HS-27A (cell line): Measurements from ENCODE around the gene ZNF526.
"Not testable (repeated sequence)": the region's sequence is repeated elsewhere in the genome, so short reads cannot be mapped to it uniquely, and the experiment has no call there.

Experiments used
- DNase-seq: peaks from one replicate; pipeline ENCODE4 v3.0.0-alpha.2; 2012; ENCODE audit warnings: low read depth, missing footprints

Gene ZNF526

GRCh38 chr19:42266928-42267603 is 47.0 kb downstream of the ZNF526 start:
- not testable (repeated sequence) for DNase-seq

GRCh38 chr19:42267644-42268141 is 47.6 kb downstream of the ZNF526 start:
- no peak for DNase-seq

- peak; percentile 100 for DNase-seq
Measured at GRCh38 chr19:42268142-42268703, 48.1 kb downstream of the ZNF526 start.

- DNase-seq, result peak; percentile 100
Measured at GRCh38 chr19:42268704-42269477, 48.8 kb downstream of the ZNF526 start, which contains the start of gene CIC. CIC (plus strand) TSS chr19:42269252; CDS start chr19:42271784, 2,532 bp downstream.

- no peak for DNase-seq
Measured at GRCh38 chr19:42269478-42270345, 49.6 kb downstream of the ZNF526 start.

GRCh38 chr19:42270346-42271044 is 50.4 kb downstream of the ZNF526 start:
- DNase-seq, result no peak

- DNase-seq, result no peak
Measured at GRCh38 chr19:42271045-42271419, 50.9 kb downstream of the ZNF526 start.

GRCh38 chr19:42271861-42272534 is 51.9 kb downstream of the ZNF526 start:
- DNase-seq, result no peak

DNA sequence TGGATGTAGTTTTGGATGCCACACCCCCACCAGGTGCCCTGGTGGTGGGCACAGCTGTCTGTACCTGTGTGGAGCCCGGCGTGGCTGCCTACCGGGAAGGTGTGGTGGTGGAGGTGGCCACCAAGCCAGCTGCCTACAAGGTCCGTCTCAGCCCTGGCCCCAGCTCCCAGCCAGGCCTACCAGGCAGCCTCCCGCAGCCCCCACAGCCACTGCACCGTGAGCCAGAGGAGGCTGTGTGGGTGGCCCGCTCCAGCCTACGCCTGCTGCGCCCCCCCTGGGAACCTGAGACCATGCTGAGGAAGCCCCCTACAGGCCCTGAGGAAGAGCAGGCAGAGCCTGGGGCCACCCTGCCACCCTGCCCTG is 52.4 kb downstream of the ZNF526 start:
- DNase-seq, result no peak

DNA sequence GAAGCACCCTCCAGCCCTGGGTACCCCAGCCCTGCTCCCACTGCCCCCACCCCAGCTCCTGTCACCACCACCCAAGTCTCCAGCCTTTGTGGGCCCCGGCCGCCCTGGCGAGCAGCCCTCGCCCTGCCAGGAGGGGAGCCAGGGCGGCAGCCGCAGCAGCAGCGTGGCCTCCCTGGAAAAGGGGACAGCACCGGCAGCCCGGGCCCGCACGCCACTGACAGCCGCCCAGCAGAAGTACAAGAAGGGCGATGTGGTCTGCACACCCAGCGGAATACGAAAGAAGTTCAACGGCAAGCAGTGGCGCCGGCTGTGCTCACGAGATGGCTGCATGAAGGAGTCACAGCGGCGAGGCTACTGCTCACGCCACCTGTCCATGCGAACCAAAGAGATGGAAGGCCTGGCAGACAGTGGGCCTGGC is 52.9 kb downstream of the ZNF526 start:
- DNase-seq, result no peak

GRCh38 chr19:42273407-42274064 is 53.4 kb downstream of the ZNF526 start:
- no peak for DNase-seq

GRCh38 chr19:42274065-42274682 is 54.1 kb downstream of the ZNF526 start:
- DNase-seq, result no peak

GRCh38 chr19:42275103-42275502 is 55.0 kb downstream of the ZNF526 start:
- DNase-seq, result no peak

DNA sequence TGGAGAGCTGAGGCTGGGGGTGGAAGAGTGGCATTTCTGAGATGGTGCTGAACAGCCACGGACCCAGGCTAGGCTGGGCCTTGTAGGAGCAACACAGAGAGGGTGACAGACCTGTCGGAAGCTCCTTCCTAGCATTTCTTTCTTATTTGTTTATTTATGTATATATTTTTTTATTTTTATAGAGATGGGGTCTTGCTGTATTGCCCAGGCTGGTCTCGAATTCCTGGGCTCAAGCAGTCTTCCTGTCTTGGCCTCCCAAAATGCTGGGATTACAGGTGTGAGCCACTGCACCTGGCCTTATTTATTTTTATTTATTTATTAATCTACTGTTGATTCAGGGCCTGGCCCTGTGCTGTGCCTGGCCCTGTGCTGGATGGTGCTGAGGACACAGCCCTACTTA is 55.4 kb downstream of the ZNF526 start:
- DNase-seq, result no peak

- no peak for DNase-seq
Measured at GRCh38 chr19:42276284-42276683, 56.2 kb downstream of the ZNF526 start.

DNA sequence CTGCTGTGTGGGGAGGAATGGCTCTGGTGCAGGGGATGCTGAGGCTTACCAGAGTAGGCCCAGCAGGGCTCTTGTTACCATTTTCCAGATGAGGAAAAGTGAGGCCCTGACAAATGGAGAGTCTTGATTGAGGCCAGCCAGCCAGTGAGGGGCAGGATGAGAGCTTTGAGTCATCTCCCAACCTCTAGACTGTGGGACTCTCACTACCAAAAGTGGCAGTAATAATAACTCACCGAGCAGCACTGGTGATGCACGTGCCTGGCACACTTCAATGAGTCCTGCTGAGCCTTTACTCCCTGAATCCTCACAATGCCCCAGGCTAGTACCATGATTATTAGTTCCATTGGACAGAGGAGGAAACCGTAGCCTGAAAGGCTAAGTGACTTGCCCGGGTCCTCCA is 56.7 kb downstream of the ZNF526 start:
- no peak for DNase-seq
